ENCODE measurements around the gene MBNL2.

Gene MBNL2

GRCh38 chr13:97220151-97220900, 1.8 kb upstream of the MBNL2 start:
- H4K20me1 ChIP-seq (ENCODE audit: control insufficient read depth, insufficient read depth, low read depth, low read length) = no peaks in the 10 kb centered on the region
- no peaks in the 10 kb centered on the region for H3K27me3 ChIP-seq (ENCODE audit: control insufficient read depth, low read length)
- no peaks in the 10 kb centered on the region for H3K9me2 ChIP-seq (replicated peaks; ENCODE audit: control insufficient read depth, low read length)
- no peaks in the 10 kb centered on the region for H3K36me3 ChIP-seq (ENCODE audit: control insufficient read depth, low read length)
- no peak overlapping the region for H3K4me3 ChIP-seq (ENCODE audit: low read length)
- H3K4me2 ChIP-seq (ENCODE audit: low read length) = no peak overlapping the region
- H3K27ac ChIP-seq (ENCODE audit: low read depth, low read length) = no peak overlapping the region
- no peak for TF ChIP-seq CTCF (IDR thresholded peaks at IDR 0.05; ENCODE audit: low read depth, low read length, poor library complexity, severe bottlenecking)
- TF ChIP-seq EZH2phosphoT487 (IDR thresholded peaks at IDR 0.05; ENCODE audit: borderline replicate concordance, low read length) = no peak
- H3F3A ChIP-seq (ENCODE audit: control insufficient read depth, insufficient read depth) = peaks cover 11% of the 10 kb centered on the region
- H3K9me3 ChIP-seq (ENCODE audit: control insufficient read depth, insufficient read depth, low read length) = no peaks in the 10 kb centered on the region
- H3K79me2 ChIP-seq (ENCODE audit: control insufficient read depth, low read length) = peaks cover 32% of the 10 kb centered on the region
- H3K4me1 ChIP-seq (ENCODE audit: control insufficient read depth, low read length) = peaks cover 24% of the 10 kb centered on the region

- peak overlapping the region; percentile 97; the same call in 1 of the 2 replicates for H3K4me2 ChIP-seq (ENCODE audit: low read length)
Measured at GRCh38 chr13:97221046-97221445, 1.1 kb upstream of the MBNL2 start.

GRCh38 chr13:97221466-97221865, 667 bp upstream of the MBNL2 start:
- H3K36me3 ChIP-seq (ENCODE audit: control insufficient read depth, low read length) = no peaks in the 10 kb centered on the region
- H3K9me2 ChIP-seq (replicated peaks; ENCODE audit: control insufficient read depth, low read length) = no peaks in the 10 kb centered on the region
- H3K4me2 ChIP-seq (ENCODE audit: low read length) = peak overlapping the region; percentile 97
- H3K4me1 ChIP-seq (ENCODE audit: control insufficient read depth, low read length) = peaks cover 35% of the 10 kb centered on the region
- no peaks in the 10 kb centered on the region for H3K27me3 ChIP-seq (ENCODE audit: control insufficient read depth, low read length)
- TF ChIP-seq CTCF (IDR thresholded peaks at IDR 0.05; ENCODE audit: low read depth, low read length, poor library complexity, severe bottlenecking) = no peak
- no peak for TF ChIP-seq EZH2phosphoT487 (IDR thresholded peaks at IDR 0.05; ENCODE audit: borderline replicate concordance, low read length)
- peak overlapping the region; percentile 75 for H3K4me3 ChIP-seq (ENCODE audit: low read length)
- no peak overlapping the region for H3K27ac ChIP-seq (ENCODE audit: low read depth, low read length)
- H3K9me3 ChIP-seq (ENCODE audit: control insufficient read depth, insufficient read depth, low read length) = no peaks in the 10 kb centered on the region
- peaks cover 13% of the 10 kb centered on the region for H3F3A ChIP-seq (ENCODE audit: control insufficient read depth, insufficient read depth)
- no peaks in the 10 kb centered on the region for H4K20me1 ChIP-seq (ENCODE audit: control insufficient read depth, insufficient read depth, low read depth, low read length)
- peaks cover 44% of the 10 kb centered on the region for H3K79me2 ChIP-seq (ENCODE audit: control insufficient read depth, low read length)

More at GRCh38 chr13:97221046-97221445, 1.1 kb upstream of the MBNL2 start:
- Histone ChIP-seq H3F3A (ENCODE audit: control insufficient read depth, insufficient read depth) (peaks cover 13% of the 10 kb centered on the region), H4K20me1 (ENCODE audit: control insufficient read depth, insufficient read depth, low read depth, low read length) (no peaks in the 10 kb centered on the region), H3K27ac (ENCODE audit: low read depth, low read length) (no peak overlapping the region), H3K4me1 (ENCODE audit: control insufficient read depth, low read length) (peaks cover 31% of the 10 kb centered on the region), H3K36me3 (ENCODE audit: control insufficient read depth, low read length) (no peaks in the 10 kb centered on the region), H3K9me2 (replicated peaks; ENCODE audit: control insufficient read depth, low read length) (no peaks in the 10 kb centered on the region), H3K27me3 (ENCODE audit: control insufficient read depth, low read length) (no peaks in the 10 kb centered on the region), H3K79me2 (ENCODE audit: control insufficient read depth, low read length) (peaks cover 39% of the 10 kb centered on the region), H3K4me3 (ENCODE audit: low read length) (no peak overlapping the region), H3K9me3 (ENCODE audit: control insufficient read depth, insufficient read depth, low read length) (no peaks in the 10 kb centered on the region)
- TF ChIP-seq CTCF (IDR thresholded peaks at IDR 0.05; ENCODE audit: low read depth, low read length, poor library complexity, severe bottlenecking) = no peak
- no peak for TF ChIP-seq EZH2phosphoT487 (IDR thresholded peaks at IDR 0.05; ENCODE audit: borderline replicate concordance, low read length)

All from DOHH2 (cell line).